ENCODE results near the gene SMURF1. TPM values are rescaled to one million over a fixed set of nuclear protein-coding genes. Genes with fewer than 3 reads are reported as not detected.

Gene SMURF1
- total RNA-seq, 1 donor from 2014 or later, result 31.2 TPM

GRCh38 chr7:99006739-99007424 lies 137.0 kb downstream of the SMURF1 start:
- peak; percentile 73 for DNase-seq (ENCODE audit: low spot score)

- peak; percentile 81 for DNase-seq (ENCODE audit: low spot score)
Observed at GRCh38 chr7:99005776-99006175, 138.1 kb downstream of the SMURF1 start.

- DNase-seq (ENCODE audit: low spot score), result peak; percentile 85
Observed at GRCh38 chr7:99004781-99005500, 139.0 kb downstream of the SMURF1 start.

- DNase-seq (ENCODE audit: low spot score), result peak; percentile 59
Observed at GRCh38 chr7:99004216-99004615, 139.7 kb downstream of the SMURF1 start.

GRCh38 chr7:99003419-99003818 lies 140.5 kb downstream of the SMURF1 start:
- DNase-seq (ENCODE audit: low spot score), result peak; percentile 82

GRCh38 chr7:99002827-99003212 lies 141.1 kb downstream of the SMURF1 start:
- peak; percentile 30 for DNase-seq (ENCODE audit: low spot score)

- DNase-seq (ENCODE audit: low spot score), result peak; percentile 41
Observed at GRCh38 chr7:99002148-99002826, 141.6 kb downstream of the SMURF1 start.

- no peak for DNase-seq (ENCODE audit: low spot score)
Observed at GRCh38 chr7:99001482-99002147, 142.3 kb downstream of the SMURF1 start.

- peak; percentile 79 for DNase-seq (ENCODE audit: low spot score)
Observed at GRCh38 chr7:99000904-99001465, 142.9 kb downstream of the SMURF1 start.

GRCh38 chr7:99000196-99000903 lies 143.6 kb downstream of the SMURF1 start:
- peak; percentile 75 for DNase-seq (ENCODE audit: low spot score)

GRCh38 chr7:98998821-98999725 lies 144.8 kb downstream of the SMURF1 start:
- peak; percentile 47 for DNase-seq (ENCODE audit: low spot score)

GRCh38 chr7:98997846-98998245 lies 146.1 kb downstream of the SMURF1 start:
- no peak for DNase-seq (ENCODE audit: low spot score)

- DNase-seq (ENCODE audit: low spot score), result no peak
Observed at GRCh38 chr7:98996150-98996552, 147.8 kb downstream of the SMURF1 start.

GRCh38 chr7:98995523-98996149 lies 148.3 kb downstream of the SMURF1 start:
- DNase-seq (ENCODE audit: low spot score), result peak; percentile 69

GRCh38 chr7:98995111-98995510 lies 148.8 kb downstream of the SMURF1 start:
- DNase-seq (ENCODE audit: low spot score), result peak; percentile 81

- DNase-seq (ENCODE audit: low spot score), result peak; percentile 60
Observed at GRCh38 chr7:98994046-98994944, 149.6 kb downstream of the SMURF1 start.

GRCh38 chr7:98993024-98993897 lies 150.6 kb downstream of the SMURF1 start:
- peak; percentile 60 for DNase-seq (ENCODE audit: low spot score)

Measured in mesenteric fat pad (tissue), 1 donor.